Omental fat pad (tissue), 4 donors: Measurements from ENCODE around the gene SH3PXD2A. TPM values are rescaled to one million over a fixed set of nuclear protein-coding genes. Genes with fewer than 3 reads are reported as not detected.

Experiments
- ATAC-seq: fragments of 150-250 bp; one replicate; pipeline ENCODE4 v1.9.1; 2016; ENCODE audit warnings: mild to moderate bottlenecking, moderate library complexity; ENCODE audit not compliant: low FRiP score
- DNase-seq: peaks from one replicate; pipeline ENCODE4 v3.0.0-alpha.2; 2019; ENCODE audit warnings: low spot score
- total RNA-seq, 4 donors: library from RNA; depleted of rRNA; stranded (reverse); fragments of >200 nt; gene quantifications; one replicate each; pipeline ENCODE4 v1.1.0, GENCODE V29; 2016
- TF ChIP-seq, protein P1 (sequence below), 3 donors: fragments of 450-650 bp; IDR thresholded peaks; one replicate each; pipeline ENCODE4 v1.5.1; 2016 to 2017; ENCODE audit warnings: antibody characterized with exemption in 3 of 3, mild to moderate bottlenecking in 3 of 3, moderate library complexity in 2 of 3

Gene SH3PXD2A
- total RNA-seq, 4 donors from 2014 or later: 21.0 to 36.3 (median 22.5) TPM

DNA sequence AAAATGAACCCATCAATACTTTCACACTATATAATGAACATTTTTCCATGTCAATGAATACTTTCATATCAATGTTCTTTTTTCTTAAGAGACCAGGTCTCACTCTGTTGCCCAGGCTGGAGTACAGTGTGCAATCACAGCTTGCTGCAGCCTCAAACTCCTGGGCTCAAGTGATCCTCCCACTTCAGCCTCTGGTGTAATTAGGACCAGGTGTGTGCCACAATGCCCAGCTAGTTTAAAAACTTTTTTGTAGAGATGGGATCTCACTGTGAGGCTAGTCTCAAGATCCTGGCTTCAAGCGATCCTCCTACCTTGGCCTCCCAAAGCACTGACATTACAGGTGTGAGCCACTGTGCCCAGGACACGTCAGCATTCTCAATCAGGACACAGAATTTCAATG lies 85.2 kb downstream of the SH3PXD2A start:
- DNase-seq (no peak), ATAC-seq (no peak)
- TF ChIP-seq, protein P1, sequence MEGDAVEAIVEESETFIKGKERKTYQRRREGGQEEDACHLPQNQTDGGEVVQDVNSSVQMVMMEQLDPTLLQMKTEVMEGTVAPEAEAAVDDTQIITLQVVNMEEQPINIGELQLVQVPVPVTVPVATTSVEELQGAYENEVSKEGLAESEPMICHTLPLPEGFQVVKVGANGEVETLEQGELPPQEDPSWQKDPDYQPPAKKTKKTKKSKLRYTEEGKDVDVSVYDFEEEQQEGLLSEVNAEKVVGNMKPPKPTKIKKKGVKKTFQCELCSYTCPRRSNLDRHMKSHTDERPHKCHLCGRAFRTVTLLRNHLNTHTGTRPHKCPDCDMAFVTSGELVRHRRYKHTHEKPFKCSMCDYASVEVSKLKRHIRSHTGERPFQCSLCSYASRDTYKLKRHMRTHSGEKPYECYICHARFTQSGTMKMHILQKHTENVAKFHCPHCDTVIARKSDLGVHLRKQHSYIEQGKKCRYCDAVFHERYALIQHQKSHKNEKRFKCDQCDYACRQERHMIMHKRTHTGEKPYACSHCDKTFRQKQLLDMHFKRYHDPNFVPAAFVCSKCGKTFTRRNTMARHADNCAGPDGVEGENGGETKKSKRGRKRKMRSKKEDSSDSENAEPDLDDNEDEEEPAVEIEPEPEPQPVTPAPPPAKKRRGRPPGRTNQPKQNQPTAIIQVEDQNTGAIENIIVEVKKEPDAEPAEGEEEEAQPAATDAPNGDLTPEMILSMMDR (IDR thresholded peaks at IDR 0.05): no peak

DNA sequence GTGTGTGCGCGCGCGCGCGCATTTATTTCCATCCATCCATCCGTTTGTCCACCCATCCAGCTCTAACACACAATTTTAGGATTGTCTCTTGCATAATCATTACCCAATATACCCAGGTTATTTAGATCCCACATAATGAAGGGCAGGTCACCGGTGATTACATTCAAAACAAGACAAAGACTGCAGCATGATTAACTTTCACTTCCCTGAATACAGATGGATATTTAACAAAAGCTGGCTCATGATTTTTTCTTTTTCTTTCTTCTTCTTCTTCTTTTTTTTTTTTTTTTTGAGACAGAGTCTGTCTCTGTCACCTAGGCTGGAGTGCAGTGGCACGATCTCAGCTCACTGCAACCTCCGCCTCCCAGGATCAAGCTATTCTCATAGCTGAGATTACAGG lies 86.2 kb downstream of the SH3PXD2A start:
- TF ChIP-seq, protein P1 (IDR thresholded peaks at IDR 0.05): no peak
- ATAC-seq (no peak), DNase-seq (no peak)

DNA sequence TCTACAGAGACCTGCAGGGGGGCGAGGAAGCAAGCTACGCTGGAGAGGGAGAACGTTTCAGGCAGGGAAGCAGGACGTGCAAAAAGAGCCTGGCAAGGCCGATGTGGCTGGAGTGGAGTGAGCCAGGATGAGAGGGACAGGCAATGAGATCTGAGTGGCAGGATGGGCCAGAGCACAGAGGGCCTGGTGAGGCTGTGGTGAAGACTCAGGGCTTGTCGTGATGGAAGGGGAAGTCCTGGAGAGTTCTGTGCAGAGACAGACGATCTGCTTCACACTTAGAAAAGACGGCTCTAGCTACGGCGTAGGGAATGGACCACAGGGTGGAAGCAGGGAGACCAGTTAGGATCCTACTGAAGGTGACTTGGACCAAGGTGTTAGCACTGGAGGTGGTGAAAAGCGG lies 87.0 kb downstream of the SH3PXD2A start:
- DNase-seq (no peak), ATAC-seq (no peak)
- TF ChIP-seq, protein P1 (IDR thresholded peaks at IDR 0.05): no peak

DNA sequence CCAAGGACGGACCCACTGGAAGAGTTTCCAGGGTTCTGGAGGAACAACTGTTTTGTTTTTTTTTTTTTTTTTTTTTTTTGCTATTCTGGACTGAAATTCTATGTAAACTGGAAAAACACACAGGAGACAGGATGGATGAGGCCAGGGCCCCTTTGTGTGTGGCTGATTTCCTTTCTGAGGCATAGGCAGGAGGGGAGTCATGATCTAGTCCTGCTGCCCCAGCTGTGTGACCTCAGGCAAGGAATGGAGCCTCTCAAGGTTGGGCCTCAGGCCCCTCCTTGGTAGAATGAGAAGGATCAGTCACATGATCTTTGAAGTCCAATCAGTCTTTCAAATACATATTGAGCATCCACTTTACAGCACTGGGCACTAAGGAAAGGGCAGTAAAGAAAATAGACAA lies 87.6 kb downstream of the SH3PXD2A start:
- DNase-seq: no peak
- no peak for ATAC-seq
- TF ChIP-seq, protein P1 (IDR thresholded peaks at IDR 0.05): no peak

DNA sequence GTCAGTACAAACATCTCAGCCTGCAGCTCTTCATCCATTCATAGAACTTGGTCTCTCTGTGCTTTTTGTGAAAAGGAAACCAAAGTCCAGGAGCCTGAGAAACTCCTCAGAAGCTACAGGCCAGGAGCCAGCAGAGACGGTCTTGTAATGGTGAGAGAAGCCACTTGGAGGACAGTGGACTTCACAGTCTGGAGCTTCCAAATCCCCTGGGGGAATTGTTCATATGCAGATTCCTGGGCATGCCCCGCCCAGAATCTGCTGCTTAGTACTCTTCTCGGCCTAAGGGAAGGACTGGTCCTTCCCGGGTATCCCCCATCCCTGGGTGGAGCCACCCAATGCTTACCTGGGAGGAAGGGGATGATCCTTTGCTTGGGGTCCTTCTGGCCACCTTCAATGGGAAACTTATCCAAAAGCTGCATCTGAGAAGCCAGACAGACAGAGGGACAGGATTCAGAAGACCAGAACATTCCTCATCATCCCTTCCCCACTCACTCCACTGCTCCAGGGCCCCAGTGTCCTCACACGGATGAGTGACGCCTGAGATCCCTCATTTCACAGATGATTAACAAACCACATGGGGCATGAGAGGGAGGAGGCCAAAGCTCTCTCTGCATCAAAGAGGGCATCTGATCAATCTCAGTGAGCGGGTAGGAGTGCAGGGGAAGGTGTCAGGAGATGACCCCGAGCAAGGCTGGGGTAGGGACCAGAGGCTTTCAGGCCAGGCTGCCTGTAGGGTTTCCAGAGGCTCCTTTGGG lies 88.4 kb downstream of the SH3PXD2A start:
- TF ChIP-seq, protein P1 (IDR thresholded peaks at IDR 0.05): no peak
- ATAC-seq (no peak), DNase-seq (no peak)

DNA sequence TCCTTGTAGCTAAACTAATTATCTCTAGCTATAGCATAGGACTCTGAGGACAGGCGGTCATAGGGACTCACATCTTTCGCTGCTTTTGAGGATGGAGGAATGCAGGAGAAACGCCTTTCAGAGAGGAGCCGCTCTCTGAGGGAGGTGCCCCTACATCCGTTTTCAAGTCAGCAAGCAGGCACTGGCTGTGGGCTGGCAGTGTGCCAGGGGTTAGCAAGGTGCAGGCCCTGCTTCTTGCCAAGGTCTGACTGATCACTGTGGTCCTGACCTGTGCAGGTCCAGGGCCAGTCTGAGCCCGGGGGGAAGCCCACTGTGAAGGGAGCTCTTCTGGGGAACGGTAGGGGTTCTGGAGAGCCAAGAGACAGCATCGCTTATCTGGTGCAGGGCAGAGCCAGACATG lies 89.4 kb downstream of the SH3PXD2A start:
- TF ChIP-seq, protein P1 (IDR thresholded peaks at IDR 0.05): no peak
- no peak for ATAC-seq
- no peak for DNase-seq

DNA sequence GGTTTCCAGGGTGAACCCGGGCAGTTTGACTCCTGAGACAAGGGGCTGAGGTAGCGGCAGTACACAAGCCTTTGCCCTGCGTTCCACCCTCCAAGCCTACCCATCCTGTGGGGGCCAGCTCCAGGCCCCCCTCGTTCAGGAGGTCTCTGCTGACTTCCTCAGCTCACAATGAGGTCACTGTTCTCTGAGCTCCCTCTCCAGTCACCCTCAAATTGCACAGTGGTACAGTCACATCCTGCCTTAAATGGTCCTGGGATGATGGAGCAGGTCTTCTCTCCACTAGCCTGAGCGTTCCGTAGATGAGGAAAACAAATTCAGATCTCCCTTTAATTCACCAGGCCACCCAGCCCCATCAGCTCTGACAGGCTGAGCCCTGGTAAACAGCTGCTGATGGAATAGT lies 90.2 kb downstream of the SH3PXD2A start:
- TF ChIP-seq, protein P1 (IDR thresholded peaks at IDR 0.05): no peak
- ATAC-seq: no peak
- DNase-seq: no peak
